HuH-7 (cell line): ENCODE measurements around the gene RABEP2.
"Not testable (repeated sequence)": the region's sequence is repeated elsewhere in the genome, so short reads cannot be mapped to it uniquely, and the experiment has no call there.

Experiments used
- DNase-seq: peaks from one replicate; pipeline ENCODE4 v3.0.0; 2011; ENCODE audit warnings: low spot score

The RABEP2 gene

GRCh38 chr16:28932339-28933141 lies 7.5 kb upstream of the RABEP2 start:
- no peak for DNase-seq

GRCh38 chr16:28931801-28932225 lies 6.8 kb upstream of the RABEP2 start, which contains the start of gene CD19:
Gene CD19, plus strand, starts transcription at chr16:28931971. Its CDS starts 30 bp downstream, at chr16:28932001.
- DNase-seq, result no peak

- DNase-seq, result no peak
These were observed 5.6 kb upstream of the RABEP2 start for GRCh38 chr16:28930652-28931051.

GRCh38 chr16:28930203-28930602 lies 5.2 kb upstream of the RABEP2 start:
- no peak for DNase-seq

- DNase-seq, result no peak
These were observed 2.8 kb upstream of the RABEP2 start for GRCh38 chr16:28927815-28928214.

- DNase-seq, result not testable (repeated sequence)
These were observed 1.2 kb upstream of the RABEP2 start for GRCh38 chr16:28926284-28926683.

GRCh38 chr16:28925386-28926228 lies 569 bp upstream of the RABEP2 start:
- DNase-seq, result no peak

- no peak for DNase-seq
These were observed 658 bp downstream of the RABEP2 start for GRCh38 chr16:28924399-28924761.

- no peak for DNase-seq
These were observed 1.2 kb downstream of the RABEP2 start for GRCh38 chr16:28923652-28924398.

GRCh38 chr16:28923231-28923587 lies 1.8 kb downstream of the RABEP2 start:
- no peak for DNase-seq

- no peak for DNase-seq
These were observed 6.3 kb downstream of the RABEP2 start for GRCh38 chr16:28918698-28919097.

GRCh38 chr16:28917095-28917494 lies 7.9 kb downstream of the RABEP2 start:
- DNase-seq, result no peak

- no peak for DNase-seq
These were observed 9.9 kb downstream of the RABEP2 start for GRCh38 chr16:28915181-28915580.

- DNase-seq, result no peak
These were observed 10.9 kb downstream of the RABEP2 start for GRCh38 chr16:28913946-28914724.

GRCh38 chr16:28912558-28912957 lies 12.5 kb downstream of the RABEP2 start:
- no peak for DNase-seq

GRCh38 chr16:28910086-28911031 lies 14.7 kb downstream of the RABEP2 start:
- DNase-seq, result no peak

GRCh38 chr16:28905800-28906372 lies 19.2 kb downstream of the RABEP2 start:
- no peak for DNase-seq

GRCh38 chr16:28905229-28905754 lies 19.7 kb downstream of the RABEP2 start:
- DNase-seq, result no peak

GRCh38 chr16:28904828-28905227 lies 20.2 kb downstream of the RABEP2 start:
- no peak for DNase-seq

GRCh38 chr16:28904363-28904762 lies 20.7 kb downstream of the RABEP2 start:
- DNase-seq, result no peak
